H1 (cell line): ENCODE results near the gene PHF24. TPM values are rescaled to one million over a fixed set of nuclear protein-coding genes. Genes with fewer than 3 reads are reported as not detected.

Experiments
- ASH2L ChIP-seq: fragments of 200-600, 300-600 bp; sonication (generic); IDR thresholded peaks from one replicate; pipeline ENCODE4 v1.7.1; 2017; ENCODE audit warnings: low read length
- CHD7 ChIP-seq: fragments of 300-600 bp; sonication (generic); IDR thresholded peaks from 2 replicates; pipeline ENCODE4 v1.7.1; 2012; ENCODE audit warnings: low read length, moderate library complexity, mild to moderate bottlenecking, inconsistent platforms; ENCODE audit not compliant: insufficient replicate concordance
- CTCF ChIP-seq, 3 experiments: IDR thresholded peaks; 1 replicate in 2 of 3; 2 replicates in 1 of 3; pipeline versions ENCODE4 v1.5.1 to v1.6.1; 2011; ENCODE audit warnings: low read length in 3 of 3, mild to moderate bottlenecking in 3 of 3, inconsistent platforms in 2 of 3, low read depth in 1 of 3, moderate library complexity in 1 of 3; ENCODE audit not compliant: insufficient read depth in 1 of 3; ENCODE audit errors: control extremely low read depth in 1 of 3
- GABPA ChIP-seq: IDR thresholded peaks from 2 replicates; pipeline ENCODE4 v1.6.1; 2011; ENCODE audit warnings: mild to moderate bottlenecking, low read length, moderate library complexity, borderline replicate concordance; ENCODE audit not compliant: insufficient read depth
- KDM4A ChIP-seq: IDR thresholded peaks from one replicate; pipeline ENCODE4 v1.7.1; 2012; ENCODE audit warnings: low read depth, mild to moderate bottlenecking, moderate library complexity, low read length, inconsistent platforms; ENCODE audit not compliant: severe bottlenecking
- YY1 ChIP-seq: IDR thresholded peaks from 2 replicates; pipeline ENCODE4 v1.6.1; 2011; ENCODE audit warnings: low read depth, mild to moderate bottlenecking, low read length
- ZNF274 ChIP-seq: IDR thresholded peaks from 2 replicates; pipeline ENCODE4 v1.7.0; 2012; ENCODE audit warnings: low read length, borderline replicate concordance; ENCODE audit errors: extremely low read depth
- polyA plus RNA-seq, 7 experiments: library from polyadenylated mRNA; depleted of rRNA in 3 of 7; stranded (reverse) in 5 of 7; unstranded in 2 of 7; fragments of >200 nt in 5 of 7; fragments of 200-250 nt in 2 of 7; gene quantifications; 1 replicate in 5 of 7; 2 replicates in 1 of 7; 4 replicates in 1 of 7; pipeline versions ENCODE4 v1.2.1 to v1.2.3, GENCODE V29; 2011 to 2013; ENCODE audit warnings: missing spikeins in 2 of 7, mixed read lengths in 2 of 7
- total RNA-seq: library from RNA; stranded (reverse); fragmentation: NEBNext Ultra II Directional; extraction: Animal tissue kit (Norgen Biotek cat#: 25700); gene quantifications from 2 replicates; pipeline ENCODE4 v1.2.1, GENCODE V29; 2021

The PHF24 gene
- total and polyA plus RNA-seq, 2 of the 8 experiments (the other 6 are each of a cell fraction or from before 2014, with no cell fraction given): 0.29 to 0.35 TPM

GRCh38 chr9:34961574-34962490 lies 3.7 kb downstream of the PHF24 start (continued):
- TF ChIP-seq CHD7: no peak
- no peak for TF ChIP-seq ZNF274
- no peak for TF ChIP-seq ASH2L
- no peak for TF ChIP-seq GABPA
- no peak for TF ChIP-seq YY1
- no peak for TF ChIP-seq CTCF (IDR thresholded peaks at IDR 0.05; ENCODE audit: control extremely low read depth in 1 of 3, insufficient read depth in 1 of 3, low read depth in 1 of 3, low read length in 3 of 3)
- no peak for TF ChIP-seq KDM4A
